ENCODE results near the gene RDH13. TPM values are rescaled to one million over a fixed set of nuclear protein-coding genes. Genes with fewer than 3 reads are reported as not detected.
"Not testable (repeated sequence)": the region's sequence is repeated elsewhere in the genome, so short reads cannot be mapped to it uniquely, and the experiment has no call there.

Gene RDH13
- total RNA-seq, 1 experiment from 2014 or later: 39.5 TPM

- Mint-ChIP-seq H3K4me3 (peak overlapping the region; percentile 83), H3K9me3 (peaks cover 13% of the 10 kb centered on the region), H3K4me1 (peaks cover 88% of the 10 kb centered on the region), H3K27ac (peak overlapping the region; percentile 91), H3K36me3 (peaks cover 64% of the 10 kb centered on the region)
- CTCF ChIA-PET; H3K27me3 Mint-ChIP-seq (ENCODE audit: low read depth); DNase-seq (ENCODE audit: low spot score); ATAC-seq; POLR2A ChIA-PET: not testable (repeated sequence)
- TF ChIP-seq MAX (CRISPR knock-in tag; IDR thresholded peaks at IDR 0.05): 0 out of 2 replicates have a peak, but pooled peaks have one; percentile 2
Observed at GRCh38 chr19:55008781-55009180, 54.2 kb downstream of the RDH13 start.

GRCh38 chr19:55008189-55008588, 54.8 kb downstream of the RDH13 start:
- Mint-ChIP-seq H3K27me3 (ENCODE audit: low read depth) (peaks cover 13% of the 10 kb centered on the region), H3K4me3 (peak overlapping the region; percentile 83), H3K36me3 (peaks cover 70% of the 10 kb centered on the region), H3K27ac (peak overlapping the region; percentile 91), H3K4me1 (peaks cover 86% of the 10 kb centered on the region), H3K9me3 (peaks cover 13% of the 10 kb centered on the region)
- ATAC-seq; DNase-seq (ENCODE audit: low spot score); POLR2A ChIA-PET; CTCF ChIA-PET: not testable (repeated sequence)

GRCh38 chr19:55007537-55007936, 55.4 kb downstream of the RDH13 start:
- Mint-ChIP-seq H3K36me3 (peaks cover 71% of the 10 kb centered on the region), H3K27me3 (ENCODE audit: low read depth) (peaks cover 13% of the 10 kb centered on the region), H3K9me3 (peaks cover 13% of the 10 kb centered on the region), H3K27ac (peak overlapping the region; percentile 91), H3K4me3 (peak overlapping the region; percentile 83), H3K4me1 (peaks cover 83% of the 10 kb centered on the region)
- POLR2A ChIA-PET; DNase-seq (ENCODE audit: low spot score); ATAC-seq: not testable (repeated sequence)
- CTCF ChIA-PET: interaction anchor here (3.3 kb wide), 1 partner anchor 126 kb away, joined by 12 read pairs; no protein-coding TSS in a partner anchor

- Mint-ChIP-seq H3K36me3 (peaks cover 71% of the 10 kb centered on the region), H3K27ac (peak overlapping the region; percentile 80), H3K27me3 (ENCODE audit: low read depth) (peaks cover 13% of the 10 kb centered on the region), H3K4me1 (peaks cover 78% of the 10 kb centered on the region), H3K4me3 (peak overlapping the region; percentile 83), H3K9me3 (peaks cover 13% of the 10 kb centered on the region)
- POLR2A ChIA-PET, ATAC-seq: not testable (repeated sequence)
- CTCF ChIA-PET: interaction anchor here (3.3 kb wide), 1 partner anchor 125 kb away, joined by 12 read pairs; no protein-coding TSS in a partner anchor
- TF ChIP-seq TEAD1 (CRISPR knock-in tag; IDR thresholded peaks at IDR 0.05): 0 out of 2 replicates have a peak, but pooled peaks have one; percentile 32
- DNase-seq (ENCODE audit: low spot score): peak; percentile 30
Observed at GRCh38 chr19:55006795-55007194, 56.2 kb downstream of the RDH13 start.

GRCh38 chr19:55005684-55006488, 57.1 kb downstream of the RDH13 start:
- Mint-ChIP-seq H3K4me1 (peaks cover 69% of the 10 kb centered on the region), H3K36me3 (peaks cover 70% of the 10 kb centered on the region), H3K9me3 (peaks cover 14% of the 10 kb centered on the region), H3K4me3 (peak overlapping the region; percentile 63), H3K27me3 (ENCODE audit: low read depth) (peaks cover 13% of the 10 kb centered on the region), H3K27ac (peak overlapping the region; percentile 80)
- no peak for DNase-seq (ENCODE audit: low spot score)
- TF ChIP-seq ZNF416 (CRISPR knock-in tag; IDR thresholded peaks at IDR 0.05) (no peak), JUN (CRISPR knock-in tag; IDR thresholded peaks at IDR 0.05) (0 out of 2 replicates have a peak, but pooled peaks have one; percentile 37), ZBTB21 (CRISPR knock-in tag; IDR thresholded peaks at IDR 0.05; ENCODE audit: borderline replicate concordance) (peak; percentile 68; the same call in 1 of the 2 replicates), ERG (CRISPR knock-in tag; IDR thresholded peaks at IDR 0.05) (0 out of 2 replicates have a peak, but pooled peaks have one; percentile 46), SOX15 (CRISPR knock-in tag; IDR thresholded peaks at IDR 0.05) (no peak), USF2 (CRISPR knock-in tag; IDR thresholded peaks at IDR 0.05) (no peak)
- ATAC-seq: no peak
- ChIA-PET CTCF (interaction anchor here (0.7 to 3.3 kb wide), 2 partner anchors 124 to 141 kb away, joined by 4 to 12 read pairs; no protein-coding TSS in a partner anchor), POLR2A (no interaction called here)

- H3K4me1 Mint-ChIP-seq: peaks cover 24% of the 10 kb centered on the region
- H3K27ac Mint-ChIP-seq: no peak overlapping the region
- ChIA-PET CTCF (interaction anchor here (1.0 kb wide), 1 partner anchor 119 kb away, joined by 3 read pairs; no protein-coding TSS in a partner anchor), POLR2A (no interaction called here)
- peaks cover 13% of the 10 kb centered on the region for H3K9me3 Mint-ChIP-seq
- peaks cover 21% of the 10 kb centered on the region for H3K27me3 Mint-ChIP-seq (ENCODE audit: low read depth)
- H3K36me3 Mint-ChIP-seq: peaks cover 32% of the 10 kb centered on the region
- no peak overlapping the region for H3K4me3 Mint-ChIP-seq
- ATAC-seq (no peak), DNase-seq (ENCODE audit: low spot score) (no peak)
- TF ChIP-seq FOXP4 (CRISPR knock-in tag; IDR thresholded peaks at IDR 0.05): no peak
- TF ChIP-seq NFYB (CRISPR knock-in tag; conservative IDR thresholded peaks at IDR 0.05; ENCODE audit: low read depth): no peak
- no peak for TF ChIP-seq ZNF263 (CRISPR knock-in tag; IDR thresholded peaks at IDR 0.05; ENCODE audit: low read depth)
- TF ChIP-seq CDX4 (CRISPR knock-in tag; IDR thresholded peaks at IDR 0.05; ENCODE audit: borderline replicate concordance): no peak
- TF ChIP-seq SMAD3 (CRISPR knock-in tag; IDR thresholded peaks at IDR 0.05; ENCODE audit: borderline replicate concordance): no peak
Observed at GRCh38 chr19:55000761-55001160, 62.2 kb downstream of the RDH13 start.
